HG03280 (cell line): ENCODE measurements around the gene PCDH12.
A peak's percentile ranks its signal among the peaks of the same experiment; 100 is the strongest.

ENCODE experiments used
- ATAC-seq: cut with Tn5 transposase; IDR thresholded peaks from one replicate; pipeline ENCODE4 v1.9.1; 2021; ENCODE audit warnings: mild to moderate bottlenecking, moderate library complexity; ENCODE audit not compliant: unreplicated experiment

The PCDH12 gene

GRCh38 chr5:141966963-141967333, 8.9 kb upstream of the PCDH12 start:
- ATAC-seq = no peak

GRCh38 chr5:141966275-141966962, 8.4 kb upstream of the PCDH12 start:
- ATAC-seq = no peak

GRCh38 chr5:141965071-141965470, 7.1 kb upstream of the PCDH12 start:
- ATAC-seq = no peak

GRCh38 chr5:141963701-141964100, 5.7 kb upstream of the PCDH12 start:
- ATAC-seq = no peak

- ATAC-seq = no peak
Measured at GRCh38 chr5:141961466-141961865, 3.5 kb upstream of the PCDH12 start.

- peak; percentile 94 for ATAC-seq
Measured at GRCh38 chr5:141960449-141961323, 2.7 kb upstream of the PCDH12 start.

- ATAC-seq = no peak
Measured at GRCh38 chr5:141960018-141960417, 2.0 kb upstream of the PCDH12 start.

GRCh38 chr5:141958546-141959172, 657 bp upstream of the PCDH12 start:
- no peak for ATAC-seq

GRCh38 chr5:141957367-141957996, 520 bp downstream of the PCDH12 start:
- no peak for ATAC-seq

- ATAC-seq = no peak
Measured at GRCh38 chr5:141954194-141954593, 3.8 kb downstream of the PCDH12 start.

GRCh38 chr5:141952020-141952419, 6.0 kb downstream of the PCDH12 start:
- ATAC-seq = no peak

GRCh38 chr5:141951332-141951781, 6.6 kb downstream of the PCDH12 start:
- peak; percentile 78 for ATAC-seq

GRCh38 chr5:141950207-141951005, 7.6 kb downstream of the PCDH12 start:
- ATAC-seq = no peak

- ATAC-seq = no peak
Measured at GRCh38 chr5:141949511-141949910, 8.5 kb downstream of the PCDH12 start.

GRCh38 chr5:141948812-141949211, 9.2 kb downstream of the PCDH12 start:
- no peak for ATAC-seq

GRCh38 chr5:141947316-141947715, 10.7 kb downstream of the PCDH12 start:
- no peak for ATAC-seq

- no peak for ATAC-seq
Measured at GRCh38 chr5:141945511-141946051, 12.4 kb downstream of the PCDH12 start.

- ATAC-seq = no peak
Measured at GRCh38 chr5:141944076-141944475, 13.9 kb downstream of the PCDH12 start.

GRCh38 chr5:141942185-141942857, 15.7 kb downstream of the PCDH12 start:
- ATAC-seq = no peak

- no peak for ATAC-seq
Measured at GRCh38 chr5:141941779-141942178, 16.2 kb downstream of the PCDH12 start.
